ENCODE measurements around the gene PARVG.

- TF ChIP-seq CTCF (IDR thresholded peaks at IDR 0.05; ENCODE audit: insufficient read depth, low read length) (no peak), POLR2AphosphoS5 (IDR thresholded peaks at IDR 0.05; ENCODE audit: low read depth) (no peak)
Observed at GRCh38 chr22:44246615-44247326, 66.0 kb downstream of the PARVG start.

Measured in HL-60 (cell line).